PC-3 (cell line): ENCODE measurements around the gene RNU6-1. TPM values are rescaled to one million over a fixed set of nuclear protein-coding genes. Genes with fewer than 3 reads are reported as not detected.

Experiments
- ATAC-seq: fragments of 200-7000 bp; cut with Tn5 transposase; 2 replicates; pipeline ENCODE4 v1.9.1; 2020; ENCODE audit warnings: mild to moderate bottlenecking, moderate library complexity
- BruUV-seq: library from RNA; stranded (reverse); fragments of 400-500 nt; replicated peaks from 2 replicates; lab custom pipeline; 2021; lab: Mats Ljungman, UMichigan
- CTCF ChIA-PET: fragments of 300-600 bp; sonication (Branson Sonifier 250); formaldehyde crosslinking; loops from one replicate; lab custom pipeline; 2022; ENCODE audit warnings: antibody characterized with exemption; lab: Charles Lee
- POLR2A ChIA-PET: fragments of 300-600 bp; sonication (Branson Sonifier 250); formaldehyde crosslinking; loops from one replicate; lab custom pipeline; 2022; ENCODE audit warnings: antibody characterized with exemption; ENCODE audit not compliant: unreplicated experiment; lab: Charles Lee
- DNase-seq: peaks from one replicate; pipeline ENCODE4 v3.0.0-alpha.2; 2015
- H2AFZ ChIP-seq: fragments of 300-600 bp; sonication (generic); 2 replicates; pipeline ENCODE4 v1.6.0; 2016; ENCODE audit warnings: antibody characterized with exemption, low read length
- H3F3A ChIP-seq: fragments of 300-600 bp; sonication (generic); one replicate; pipeline ENCODE4 v1.6.0; 2017; ENCODE audit warnings: antibody characterized with exemption, low read length, control low read depth, mild to moderate bottlenecking; ENCODE audit not compliant: unreplicated experiment
- H3K27ac ChIP-seq: fragments of 300-600 bp; sonication (generic); 2 replicates; pipeline ENCODE4 v1.5.1; 2016; ENCODE audit warnings: mild to moderate bottlenecking, low read length
- H3K27me3 ChIP-seq: fragments of 300-600 bp; sonication (generic); 2 replicates; pipeline ENCODE4 v1.6.1; 2016; ENCODE audit warnings: low read length, mixed read lengths
- H3K36me3 ChIP-seq: fragments of 300-600 bp; sonication (generic); 2 replicates; pipeline ENCODE4 v1.6.1; 2016; ENCODE audit warnings: low read depth, mixed run types, low read length, mixed read lengths
- H3K4me1 ChIP-seq: fragments of 300-600 bp; sonication (generic); 2 replicates; pipeline ENCODE4 v1.5.1; 2016; ENCODE audit warnings: low read length; ENCODE audit not compliant: insufficient read depth
- H3K4me2 ChIP-seq: fragments of 300-600 bp; sonication (generic); 2 replicates; pipeline ENCODE4 v1.6.0; 2016; ENCODE audit warnings: low read length
- H3K4me3 ChIP-seq: fragments of 300-600 bp; sonication (generic); 2 replicates; pipeline ENCODE4 v1.5.1; 2016; ENCODE audit warnings: mild to moderate bottlenecking, low read length, mixed read lengths
- H3K79me2 ChIP-seq: fragments of 300-600 bp; sonication (generic); 2 replicates; pipeline ENCODE4 v1.6.1; 2017; ENCODE audit warnings: low read length, mixed read lengths
- H3K9ac ChIP-seq: fragments of 300-600 bp; sonication (generic); 2 replicates; pipeline ENCODE4 v1.6.0; 2016; ENCODE audit warnings: mild to moderate bottlenecking, low read length
- H3K9me2 ChIP-seq: fragments of 300-600 bp; sonication (generic); replicated peaks from 2 replicates; pipeline ENCODE4 v1.6.1; 2016; ENCODE audit warnings: mixed run types, low read length, mixed read lengths
- H3K9me3 ChIP-seq: fragments of 300-600 bp; sonication (generic); 2 replicates; pipeline ENCODE4 v1.6.1; 2016; ENCODE audit warnings: low read length, mixed read lengths
- H4K20me1 ChIP-seq: fragments of 300-600 bp; sonication (generic); 2 replicates; pipeline ENCODE4 v1.6.1; 2016; ENCODE audit warnings: low read length, mixed read lengths
- EZH2 ChIP-seq: fragments of 300-600 bp; sonication (generic); IDR thresholded peaks from one replicate; pipeline ENCODE4 v1.6.1; 2017; ENCODE audit warnings: antibody characterized with exemption, mild to moderate bottlenecking, low read length; ENCODE audit not compliant: unreplicated experiment
- EZH2phosphoT487 ChIP-seq: fragments of 300-600 bp; sonication (generic); IDR thresholded peaks from 2 replicates; pipeline ENCODE4 v1.6.1; 2018; ENCODE audit warnings: mild to moderate bottlenecking, antibody characterized with exemption, low read length, borderline replicate concordance
- intact Hi-C: fragments of 100-400 bp; cut with micrococcal nuclease; formaldehyde crosslinking; loops from 2 replicates; pipeline ENCODE4 v1.9.0; 2023
- total RNA-seq: library from RNA; depleted of rRNA; stranded (reverse); fragments of >200 nt; gene quantifications from 2 replicates; pipeline ENCODE4 v1.2.3, GENCODE V29; 2014
- TF ChIP-seq, protein P1 (sequence below): fragments of 300-600 bp; sonication (generic); conservative IDR thresholded peaks from 2 replicates; pipeline ENCODE4 v1.5.1; 2017; ENCODE audit warnings: antibody characterized with exemption, low read depth, mild to moderate bottlenecking, low read length

The RNU6-1 gene
- total RNA-seq, 1 experiment from 2014 or later, result not detected

DNA sequence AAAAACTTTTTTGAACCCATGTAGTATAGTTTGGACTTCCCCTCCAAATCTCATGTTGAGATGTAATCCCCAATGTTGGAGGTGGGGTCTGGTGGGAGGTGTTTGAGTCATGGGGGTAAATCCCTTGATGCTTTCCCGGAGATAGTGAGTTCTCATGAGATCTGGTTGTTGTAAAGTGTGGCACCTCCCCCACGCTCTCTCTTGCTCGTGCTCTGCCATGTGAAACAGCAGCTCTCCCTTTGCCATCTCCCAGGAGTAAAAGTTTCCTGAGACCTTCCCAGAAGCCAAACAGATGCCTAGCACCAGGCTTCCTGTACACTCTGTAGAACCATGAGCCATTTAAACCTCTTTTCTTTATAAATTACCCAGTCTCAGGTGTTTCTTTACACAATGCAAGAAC is 16.0 kb upstream of the RNU6-1 start:
- H3F3A ChIP-seq, result no peaks in the 10 kb centered on the region
- H3K36me3 ChIP-seq, result no peaks in the 10 kb centered on the region
- peaks cover 15% of the 10 kb centered on the region for H3K4me1 ChIP-seq
- no peak overlapping the region for H3K9ac ChIP-seq
- H3K79me2 ChIP-seq, result no peaks in the 10 kb centered on the region
- H3K4me3 ChIP-seq, result no peak overlapping the region
- intact Hi-C loops, result no loop called here
- ATAC-seq, result no peak
- H3K27ac ChIP-seq, result no peak overlapping the region
- no peaks in the 10 kb centered on the region for H4K20me1 ChIP-seq
- H3K4me2 ChIP-seq, result no peak overlapping the region
- no peak for DNase-seq
- H3K27me3 ChIP-seq, result no peaks in the 10 kb centered on the region
- ChIA-PET CTCF (no interaction called here), POLR2A (no interaction called here)
- TF ChIP-seq EZH2phosphoT487 (no peak), EZH2 (no peak)
- TF ChIP-seq, protein P1, sequence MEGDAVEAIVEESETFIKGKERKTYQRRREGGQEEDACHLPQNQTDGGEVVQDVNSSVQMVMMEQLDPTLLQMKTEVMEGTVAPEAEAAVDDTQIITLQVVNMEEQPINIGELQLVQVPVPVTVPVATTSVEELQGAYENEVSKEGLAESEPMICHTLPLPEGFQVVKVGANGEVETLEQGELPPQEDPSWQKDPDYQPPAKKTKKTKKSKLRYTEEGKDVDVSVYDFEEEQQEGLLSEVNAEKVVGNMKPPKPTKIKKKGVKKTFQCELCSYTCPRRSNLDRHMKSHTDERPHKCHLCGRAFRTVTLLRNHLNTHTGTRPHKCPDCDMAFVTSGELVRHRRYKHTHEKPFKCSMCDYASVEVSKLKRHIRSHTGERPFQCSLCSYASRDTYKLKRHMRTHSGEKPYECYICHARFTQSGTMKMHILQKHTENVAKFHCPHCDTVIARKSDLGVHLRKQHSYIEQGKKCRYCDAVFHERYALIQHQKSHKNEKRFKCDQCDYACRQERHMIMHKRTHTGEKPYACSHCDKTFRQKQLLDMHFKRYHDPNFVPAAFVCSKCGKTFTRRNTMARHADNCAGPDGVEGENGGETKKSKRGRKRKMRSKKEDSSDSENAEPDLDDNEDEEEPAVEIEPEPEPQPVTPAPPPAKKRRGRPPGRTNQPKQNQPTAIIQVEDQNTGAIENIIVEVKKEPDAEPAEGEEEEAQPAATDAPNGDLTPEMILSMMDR, result no peak
- BruUV-seq, result no TSS peak
- no peak overlapping the region for H2AFZ ChIP-seq
- no peaks in the 10 kb centered on the region for H3K9me3 ChIP-seq
- H3K9me2 ChIP-seq, result no peaks in the 10 kb centered on the region

DNA sequence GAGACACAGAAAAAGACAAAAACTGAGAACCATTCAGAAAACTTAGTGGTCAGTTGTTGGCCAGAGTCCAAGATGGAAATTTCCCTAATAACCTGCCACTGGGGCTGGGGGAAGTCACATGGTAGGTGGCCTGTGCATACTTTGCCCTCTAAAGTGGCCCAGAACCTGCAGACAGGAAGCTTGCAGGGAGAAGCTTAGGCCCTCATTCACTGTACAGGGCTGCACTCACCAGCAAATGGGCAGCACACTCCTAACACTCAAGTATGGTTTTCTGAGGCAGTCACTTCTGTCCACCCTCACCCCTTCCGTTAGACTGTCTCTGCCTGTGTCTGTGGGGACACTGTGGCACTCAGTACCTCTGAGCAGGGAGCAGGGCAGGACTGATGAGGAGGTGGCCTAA is 14.5 kb upstream of the RNU6-1 start:
- ATAC-seq, result no peak
- CTCF ChIA-PET, result no interaction called here
- no peak overlapping the region for H3K4me3 ChIP-seq

DNA sequence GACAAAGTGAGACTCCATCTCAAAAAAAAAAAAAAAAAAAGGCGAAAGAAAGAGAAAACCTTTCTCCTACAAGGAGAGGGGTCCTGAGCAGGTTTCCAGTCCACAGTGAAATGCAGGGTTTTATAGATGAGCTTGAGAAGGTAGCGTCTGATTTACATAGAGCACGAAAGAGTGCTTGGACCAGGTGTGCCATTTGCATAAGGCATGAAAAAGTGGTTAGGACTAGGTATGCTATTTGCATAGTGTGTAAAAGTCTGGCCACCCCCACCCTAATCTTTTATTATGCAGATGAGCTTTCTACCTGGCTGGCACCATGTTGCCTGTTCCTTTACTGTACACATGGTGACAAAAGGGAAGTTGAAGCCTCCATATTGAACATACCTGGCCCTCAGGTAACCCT is 13.6 kb upstream of the RNU6-1 start:
- Histone ChIP-seq H3K9me3 (no peaks in the 10 kb centered on the region), H3K9ac (no peak overlapping the region), H3K4me2 (no peak overlapping the region), H3K9me2 (no peaks in the 10 kb centered on the region), H3K4me3 (no peak overlapping the region), H3K27me3 (no peaks in the 10 kb centered on the region), H2AFZ (no peak overlapping the region), H3K36me3 (no peaks in the 10 kb centered on the region), H4K20me1 (no peaks in the 10 kb centered on the region), H3K4me1 (no peaks in the 10 kb centered on the region), H3F3A (no peaks in the 10 kb centered on the region), H3K27ac (no peak overlapping the region), H3K79me2 (no peaks in the 10 kb centered on the region)
- ATAC-seq, result no peak
- TF ChIP-seq EZH2phosphoT487 (no peak), EZH2 (no peak)
- TF ChIP-seq, protein P1, result no peak
- BruUV-seq, result no TSS peak
- no peak for DNase-seq
- ChIA-PET CTCF (interaction anchor here (0.6 kb wide), 1 partner anchor 231 kb away, joined by 3 read pairs; no protein-coding TSS in a partner anchor), POLR2A (no interaction called here)
- intact Hi-C loops, result no loop called here

More for the DNA sequence above, 14.5 kb upstream of the RNU6-1 start:
- no TSS peak for BruUV-seq
- H4K20me1 ChIP-seq, result no peaks in the 10 kb centered on the region
- no peaks in the 10 kb centered on the region for H3F3A ChIP-seq
- H3K27me3 ChIP-seq, result no peaks in the 10 kb centered on the region
- no peaks in the 10 kb centered on the region for H3K9me2 ChIP-seq
- no peaks in the 10 kb centered on the region for H3K79me2 ChIP-seq
- intact Hi-C loops, result no loop called here
- no peak for DNase-seq
- TF ChIP-seq EZH2 (no peak), EZH2phosphoT487 (no peak)
- TF ChIP-seq, protein P1, result no peak
- POLR2A ChIA-PET, result no interaction called here
- H2AFZ ChIP-seq, result no peak overlapping the region
- peaks cover 1% of the 10 kb centered on the region; the same call in 1 of the 2 replicates for H3K4me1 ChIP-seq
- no peak overlapping the region for H3K4me2 ChIP-seq
- no peaks in the 10 kb centered on the region for H3K9me3 ChIP-seq
- H3K36me3 ChIP-seq, result no peaks in the 10 kb centered on the region
- no peak overlapping the region for H3K9ac ChIP-seq
- no peak overlapping the region for H3K27ac ChIP-seq
